HG03439 (cell line): ENCODE results near the gene LRRN3.
"Not testable (repeated sequence)": the region's sequence is repeated elsewhere in the genome, so short reads cannot be mapped to it uniquely, and the experiment has no call there.

Experiments used
- ATAC-seq: cut with Tn5 transposase; IDR thresholded peaks from one replicate; pipeline ENCODE4 v1.9.1; 2021; ENCODE audit warnings: mild to moderate bottlenecking, moderate library complexity; ENCODE audit not compliant: unreplicated experiment

Gene LRRN3

GRCh38 chr7:111090846-111091245, at the start of gene LRRN3:
TSS of gene LRRN3 (plus strand) at chr7:111091127. CDS start at chr7:111122773, 31,646 bp downstream.
- no peak for ATAC-seq

GRCh38 chr7:111041577-111041976, 49.4 kb upstream of the LRRN3 start:
- ATAC-seq, result no peak

- ATAC-seq, result no peak
These were observed 48.1 kb upstream of the LRRN3 start for GRCh38 chr7:111042842-111043241.

DNA sequence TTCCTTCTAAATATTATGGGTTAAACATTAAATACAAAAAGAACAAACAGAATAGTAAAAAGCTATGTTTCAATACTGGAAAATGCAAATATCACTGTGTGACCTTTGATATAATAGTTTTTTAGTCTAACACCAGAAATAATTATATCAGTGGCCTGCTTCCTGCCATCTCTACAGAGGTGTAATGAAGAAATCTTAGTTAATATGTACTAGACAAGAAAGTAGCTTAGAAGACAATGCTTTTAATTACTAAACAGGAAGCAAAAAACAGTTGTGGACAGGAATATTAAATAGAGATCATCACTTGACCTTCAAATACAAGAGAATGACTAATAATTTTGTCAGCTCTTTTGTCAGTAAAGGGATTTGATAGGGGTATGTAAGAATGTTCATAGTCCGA, 47.4 kb upstream of the LRRN3 start:
- peak; percentile 57 for ATAC-seq

DNA sequence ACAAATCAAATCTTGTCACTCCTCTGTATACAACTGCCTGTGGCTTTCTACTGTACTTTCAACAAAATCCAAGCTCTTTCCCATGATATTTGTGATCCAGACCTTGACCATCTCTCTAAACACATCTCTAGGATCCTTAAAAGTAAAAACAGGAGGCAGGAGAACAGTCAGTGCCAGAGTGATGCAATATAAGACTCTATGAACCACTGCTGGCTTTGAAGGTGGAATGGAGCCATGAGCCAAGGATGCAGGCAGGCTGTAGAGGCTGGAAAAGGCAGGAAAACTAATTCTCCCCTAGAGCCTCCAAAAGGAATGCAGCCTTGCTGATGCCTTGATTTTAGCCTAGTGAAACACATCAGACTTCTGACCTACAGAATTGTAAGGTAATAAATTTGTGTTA, 45.5 kb upstream of the LRRN3 start:
- ATAC-seq, result no peak

GRCh38 chr7:111047595-111047994, 43.3 kb upstream of the LRRN3 start:
- ATAC-seq, result no peak

- no peak for ATAC-seq
These were observed 40.8 kb upstream of the LRRN3 start for GRCh38 chr7:111049971-111050680.

DNA sequence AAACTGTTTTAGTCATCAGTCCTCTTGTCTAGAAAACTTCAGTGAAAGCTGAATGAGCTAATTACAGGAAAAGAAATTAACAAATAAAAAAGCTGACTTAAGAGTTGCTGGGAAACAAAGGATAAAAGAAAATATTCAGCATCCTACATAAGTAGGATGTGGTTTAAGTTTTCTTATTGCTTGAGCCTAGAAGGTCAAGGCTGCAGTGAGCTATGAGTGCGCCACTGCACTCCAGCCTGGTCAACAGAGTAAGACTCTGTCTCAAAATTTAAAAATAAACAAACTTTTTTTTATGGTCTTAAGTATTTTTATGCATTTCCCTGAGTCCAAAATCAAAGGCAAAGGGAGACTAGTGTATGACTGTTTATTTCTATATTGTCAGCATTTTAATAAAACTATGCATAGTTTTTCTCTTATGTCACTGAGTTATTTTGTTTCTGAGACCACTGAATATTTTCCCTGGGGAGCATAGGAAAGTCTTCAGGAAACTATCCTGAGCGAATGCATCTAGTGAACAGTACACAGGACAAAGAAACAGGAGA, 40.0 kb upstream of the LRRN3 start:
- no peak for ATAC-seq

- no peak for ATAC-seq
These were observed 39.1 kb upstream of the LRRN3 start for GRCh38 chr7:111051832-111052231.

DNA sequence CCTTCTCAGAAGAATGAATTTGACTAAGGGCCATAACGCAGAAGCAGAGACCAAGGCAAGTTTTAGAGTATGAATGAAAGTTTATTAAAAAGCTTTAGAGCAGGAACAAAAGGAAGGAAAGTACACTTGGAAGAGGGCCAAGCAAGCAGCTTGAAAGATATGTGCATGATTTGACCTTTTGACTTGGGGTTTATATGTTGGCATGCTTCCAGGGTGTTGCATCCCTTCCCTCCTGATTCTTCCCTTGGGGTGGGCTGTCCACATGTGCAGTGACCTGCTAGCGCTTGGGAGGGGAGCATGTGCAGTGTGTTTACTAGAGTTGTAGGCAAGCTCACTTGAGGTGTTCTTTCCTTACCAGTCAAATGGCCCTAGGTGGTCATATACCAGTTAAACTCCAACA, 37.9 kb upstream of the LRRN3 start:
- no peak for ATAC-seq

DNA sequence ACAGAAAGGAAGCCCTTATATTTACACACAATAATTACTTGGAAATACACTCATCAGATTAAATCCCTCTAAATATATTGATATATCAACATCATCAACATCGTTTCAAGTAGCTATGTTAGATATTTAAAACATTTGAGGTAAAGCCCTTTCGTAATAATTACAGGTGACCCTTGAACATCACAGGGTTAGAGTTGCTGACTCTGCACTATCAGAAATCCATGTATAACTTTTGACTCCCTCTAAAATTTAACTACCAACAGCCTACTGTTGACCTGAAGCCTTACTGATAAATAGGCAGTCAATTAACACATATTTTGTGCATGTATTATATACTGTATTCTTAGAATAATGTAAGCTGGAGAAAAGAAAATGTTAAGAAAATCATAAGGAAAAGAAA, 34.6 kb upstream of the LRRN3 start:
- no peak for ATAC-seq

DNA sequence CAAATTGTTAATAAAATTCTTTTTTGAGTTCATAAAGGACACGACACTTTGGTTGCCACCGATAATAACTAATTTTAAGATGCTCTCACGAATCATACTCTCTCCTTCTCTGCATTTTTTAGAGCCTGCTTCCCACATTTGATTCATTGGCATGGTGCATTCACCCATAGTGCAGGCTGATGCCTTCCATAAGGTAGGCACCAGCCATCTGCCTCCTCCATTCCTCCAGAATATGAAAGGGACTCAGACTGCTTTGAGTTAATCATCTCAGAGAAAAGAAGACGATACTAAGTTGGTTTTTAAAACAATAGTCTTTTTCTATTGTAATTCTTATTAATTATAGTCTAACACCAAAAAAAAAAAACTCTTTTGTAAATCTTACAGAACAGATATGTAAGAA, 33.9 kb upstream of the LRRN3 start:
- no peak for ATAC-seq

DNA sequence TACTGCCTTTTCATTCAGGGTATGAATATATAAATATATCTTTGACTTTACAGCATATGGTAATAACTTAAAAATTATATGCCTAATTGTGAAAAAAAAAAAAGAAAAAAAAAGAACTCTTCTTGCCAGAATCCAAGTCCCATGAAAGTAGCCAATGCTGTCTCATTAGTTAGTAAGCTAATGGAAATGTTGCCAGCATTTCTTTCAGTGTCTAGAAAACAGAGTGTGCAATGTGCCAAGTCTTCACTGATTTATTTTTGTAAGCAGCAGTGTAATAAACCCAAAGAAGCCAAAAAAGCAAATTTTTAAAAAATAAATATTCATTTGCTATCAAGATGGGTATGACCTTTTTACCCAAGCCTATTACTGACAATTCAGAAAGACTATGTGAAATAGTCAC, 31.1 kb upstream of the LRRN3 start:
- no peak for ATAC-seq

DNA sequence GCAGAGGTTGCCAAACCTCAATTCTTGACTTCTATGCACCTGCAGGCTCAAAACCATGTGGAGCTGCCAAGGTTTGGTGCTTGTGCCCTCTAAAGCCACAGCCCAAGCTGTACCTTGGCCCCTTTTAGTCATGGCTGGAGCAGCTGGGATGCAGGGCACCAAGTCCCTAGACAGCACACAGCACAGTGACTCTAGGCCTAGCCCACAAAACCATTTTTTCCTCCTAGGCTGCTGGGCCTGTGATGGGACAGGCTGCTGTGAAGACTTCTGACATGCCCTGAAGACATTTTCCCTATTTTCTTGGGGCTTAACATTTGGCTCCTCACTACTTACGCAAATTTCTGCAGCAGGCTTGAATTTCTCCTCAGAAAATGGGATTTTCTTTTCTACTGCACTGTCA, 27.8 kb upstream of the LRRN3 start:
- no peak for ATAC-seq

DNA sequence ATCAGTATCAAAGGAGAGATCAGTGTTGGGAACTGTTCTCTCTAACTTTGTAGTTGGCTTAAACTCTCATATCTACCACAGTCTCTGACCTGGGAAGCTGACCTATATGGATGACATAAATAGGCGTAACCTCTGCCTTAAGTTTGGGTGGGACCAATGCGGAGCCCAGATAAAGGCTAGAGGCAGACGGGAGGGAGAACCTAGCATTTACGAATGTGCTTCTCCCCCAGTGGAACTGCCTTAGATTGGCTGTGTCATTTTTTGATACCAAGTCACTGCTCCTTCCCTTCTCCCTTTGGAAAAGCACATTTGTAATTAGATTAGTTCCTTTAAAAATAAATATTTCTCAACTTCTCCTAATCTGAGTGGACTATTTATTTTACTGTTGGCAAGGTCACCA, 23.7 kb upstream of the LRRN3 start:
- no peak for ATAC-seq

DNA sequence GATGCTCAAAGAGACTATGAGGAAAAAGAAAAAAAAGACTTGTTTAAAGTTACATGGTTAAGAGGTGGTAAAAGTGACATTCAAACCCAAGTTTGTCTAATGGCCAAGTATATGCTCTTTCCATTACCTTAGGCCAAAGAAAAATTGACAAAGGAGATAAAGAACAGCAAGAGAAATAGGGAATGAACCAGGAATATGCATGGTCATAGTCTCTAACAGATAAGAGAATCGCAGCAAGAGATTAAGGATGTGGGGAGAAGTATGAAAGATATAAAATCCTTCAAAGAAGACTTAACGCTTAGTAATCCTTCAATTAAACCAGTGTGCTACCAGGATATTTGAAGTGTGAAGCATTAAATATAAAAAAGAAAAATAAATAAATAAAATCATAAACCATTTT, 23.2 kb upstream of the LRRN3 start:
- ATAC-seq, result no peak

DNA sequence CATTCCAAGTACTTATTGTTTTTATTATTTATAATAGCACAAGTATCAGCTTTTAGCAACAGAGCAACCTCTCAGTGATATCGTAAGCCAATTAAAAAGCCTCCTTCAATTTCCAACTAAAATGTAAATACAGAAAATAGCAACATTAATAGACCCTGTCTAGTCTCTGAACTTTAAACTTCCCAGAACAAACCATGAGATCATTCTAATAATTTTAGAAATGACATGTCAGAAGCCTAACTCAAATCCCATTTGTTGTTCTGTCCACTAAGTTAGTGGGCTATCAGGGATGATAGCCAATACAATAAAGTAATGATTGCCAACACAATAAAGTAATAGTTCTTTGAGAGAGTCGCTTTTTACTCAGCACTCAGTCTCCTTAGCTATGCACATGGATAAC, 22.3 kb upstream of the LRRN3 start:
- ATAC-seq, result no peak

DNA sequence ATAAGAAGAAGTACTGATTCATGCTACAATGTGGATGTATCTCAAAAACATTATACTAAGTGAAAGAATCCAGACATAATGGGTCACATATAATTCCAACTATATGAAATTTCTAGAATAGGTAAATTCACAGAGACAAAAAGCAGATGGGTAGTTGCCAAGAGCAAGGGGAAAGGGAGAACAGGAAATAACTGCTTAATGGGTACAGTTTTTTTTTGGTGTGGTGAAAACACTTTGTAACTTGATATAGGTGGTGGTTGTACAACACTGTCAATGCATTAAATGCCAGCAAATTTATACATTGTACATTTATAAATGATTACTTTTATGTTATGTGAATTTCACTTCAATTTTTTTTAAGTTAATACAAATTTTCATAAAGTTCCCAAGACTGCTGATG, 19.4 kb upstream of the LRRN3 start:
- no peak for ATAC-seq

DNA sequence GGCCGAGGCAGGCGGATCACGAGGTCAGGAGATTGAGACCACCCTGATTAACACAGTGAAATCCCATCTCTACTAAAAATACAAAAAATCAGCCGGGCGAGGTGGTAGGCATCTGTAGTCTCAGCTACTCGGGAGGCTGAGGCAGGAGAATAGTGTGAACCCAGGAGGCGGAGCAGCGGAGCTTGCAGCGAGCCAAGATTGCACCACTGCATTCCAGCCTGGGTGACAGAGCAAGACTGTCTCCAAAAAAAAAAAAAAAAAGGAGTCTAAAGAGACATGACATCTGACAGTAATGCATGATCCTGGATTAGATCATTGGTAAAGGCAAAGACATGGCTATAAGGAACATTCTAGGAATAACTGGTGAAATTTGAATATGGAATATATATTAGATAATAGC, 18.3 kb upstream of the LRRN3 start:
- ATAC-seq, result not testable (repeated sequence)

GRCh38 chr7:111074071-111074747, 16.7 kb upstream of the LRRN3 start:
- no peak for ATAC-seq

DNA sequence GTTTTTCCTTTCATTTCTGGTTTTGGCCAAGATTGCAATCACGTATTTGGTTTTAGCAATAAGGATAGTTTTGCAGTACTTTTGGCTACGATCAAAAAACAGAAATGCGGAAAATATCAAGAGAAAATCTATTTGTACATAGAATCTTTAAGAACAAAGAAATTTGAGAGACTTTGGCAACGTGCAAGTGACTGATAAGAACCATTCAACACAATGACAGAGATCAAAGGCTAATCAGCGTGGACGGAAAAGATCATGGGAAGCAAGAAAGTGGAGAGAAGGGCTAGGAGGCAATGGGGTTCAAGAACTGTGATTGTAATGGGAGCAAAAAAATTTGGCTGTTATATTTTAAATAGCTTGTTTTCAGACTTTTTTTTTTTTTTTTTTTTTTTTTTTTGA, 16.2 kb upstream of the LRRN3 start:
- ATAC-seq, result no peak

DNA sequence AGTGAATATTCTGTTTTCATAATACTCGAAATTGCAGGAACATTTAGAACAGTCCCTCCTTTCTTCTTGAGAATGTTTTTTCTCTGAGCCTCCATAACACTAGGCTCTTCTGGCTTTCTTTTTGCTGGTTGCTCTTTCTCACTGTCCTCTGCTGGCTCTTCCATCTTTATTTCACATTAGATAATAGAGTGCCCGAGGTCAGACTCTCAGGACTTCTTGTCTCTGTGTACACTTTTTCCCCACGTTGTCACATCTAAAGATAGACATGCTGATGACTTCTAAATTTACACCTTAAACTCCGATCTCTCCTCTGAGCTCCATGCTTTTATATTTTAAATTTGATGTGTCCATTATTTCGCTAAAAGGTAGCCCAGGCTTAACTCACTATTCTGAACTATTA, 15.4 kb upstream of the LRRN3 start:
- ATAC-seq, result no peak
